Stomach (tissue), 9 donors: Measurements from ENCODE around the gene CREBZF. TPM values are rescaled to one million over a fixed set of nuclear protein-coding genes. Genes with fewer than 3 reads are reported as not detected.

Experiments
- DNase-seq, 2 donors: peaks; one replicate each; pipeline versions ENCODE4 v3.0.0 to v3.0.0-alpha.2; 2013 to 2019
- H3K27ac ChIP-seq, 5 donors: fragments of 200-600 bp in 4 of 5; sonication (generic) in 4 of 5; one replicate each; pipeline ENCODE4 v1.5.1; 2013 to 2019; ENCODE audit warnings: mild to moderate bottlenecking in 1 of 5, moderate library complexity in 1 of 5
- H3K27me3 ChIP-seq, 3 donors: fragments of 200-600 bp; sonication (generic); one replicate each; pipeline ENCODE4 v1.5.1; 2017 to 2019; ENCODE audit warnings: mixed run types in 1 of 3
- H3K36me3 ChIP-seq, 4 donors: fragments of 200-600 bp; sonication (generic); 1 replicate in 3 of 4; 2 replicates in 1 of 4; pipeline ENCODE4 v1.5.1; 2016 to 2019
- H3K4me1 ChIP-seq, 4 donors: fragments of 200-600 bp; sonication (generic); one replicate each; pipeline ENCODE4 v1.5.1; 2016 to 2019
- H3K4me3 ChIP-seq, 4 donors: fragments of 200-600 bp; sonication (generic) in 3 of 4; one replicate each; pipeline ENCODE4 v1.5.1; 2016 to 2019; ENCODE audit warnings: mild to moderate bottlenecking in 1 of 4
- H3K9me3 ChIP-seq, 4 donors: fragments of 200-600 bp; sonication (generic); one replicate each; pipeline ENCODE4 v1.5.1; 2016 to 2019
- CTCF ChIP-seq, 7 experiments: fragments of 450-650 bp in 4 of 7; fragments of 200-600 bp in 3 of 7; sonication (generic) in 3 of 7; IDR thresholded peaks; one replicate each; pipeline ENCODE4 v1.5.1; 2016 to 2019; ENCODE audit warnings: antibody characterized with exemption in 7 of 7, control low read depth in 2 of 7, mild to moderate bottlenecking in 1 of 7
- EP300 ChIP-seq: sonication (generic); formaldehyde crosslinking; IDR thresholded peaks from one replicate; pipeline ENCODE4 v1.6.1; 2017; ENCODE audit warnings: antibody characterized with exemption
- POLR2A ChIP-seq, 4 donors: fragments of 450-650 bp; IDR thresholded peaks; one replicate each; pipeline ENCODE4 v1.6.1; 2016; ENCODE audit warnings: antibody characterized with exemption in 4 of 4, control low read depth in 2 of 4, mild to moderate bottlenecking in 1 of 4, moderate library complexity in 1 of 4
- POLR2AphosphoS5 ChIP-seq, 3 donors: sonication (generic); formaldehyde crosslinking; IDR thresholded peaks; one replicate each; pipeline ENCODE4 v1.6.1; 2016; ENCODE audit warnings: antibody characterized with exemption in 3 of 3
- WGBS, 5 donors: extraction: QIAGEN DNeasy Blood & Tissue Kit in 3 of 5; methylation state at CpG; one replicate each; pipeline versions ENCODE4 v1.1.5 to v1.1.7; 2013 to 2018; 5-methylcytosine and 5-hydroxymethylcytosine counted together
- intact Hi-C: fragments of 100-400 bp; cut with DNase I; formaldehyde crosslinking; loops from one replicate; pipeline ENCODE4 v1.15.1; 2023; ENCODE audit warnings: low total_unique reads
- polyA plus RNA-seq, 3 donors: library from polyadenylated mRNA; stranded (reverse); fragments of 200-250 nt; gene quantifications; one replicate each; pipeline ENCODE4 v1.2.3, GENCODE V29; 2013
- total RNA-seq, 5 donors: library from RNA; depleted of rRNA; stranded (reverse); fragments of >200 nt; gene quantifications; one replicate each; pipeline versions ENCODE4 v1.1.0 to v1.2.3, GENCODE V29; 2014 to 2016
- donor health status: healthy with polysubstance abuse.
- donor health status: Bipolar disorder and iron deficiency.
- donor health status: healthy.

The CREBZF gene
- total and polyA plus RNA-seq, 8 donors, result 12.5 to 387 (median 77.0) TPM

- intact Hi-C loops, result no loop called here
- Histone ChIP-seq H3K4me3 (no peak overlapping the region), H3K27me3 (no peaks in the 10 kb centered on the region)
Measured at GRCh38 chr11:85709941-85710702, 45.2 kb upstream of the CREBZF start.

GRCh38 chr11:85705800-85706199, 40.9 kb upstream of the CREBZF start:
- no peak for DNase-seq
- H3K4me3 ChIP-seq, result no peak overlapping the region
- no peak overlapping the region for H3K27ac ChIP-seq
- H3K27me3 ChIP-seq, result no peaks in the 10 kb centered on the region
- no peaks in the 10 kb centered on the region for H3K4me1 ChIP-seq
- H3K36me3 ChIP-seq, result peaks cover 0 to 7% (median 0%) of the 10 kb centered on the region in 4 donors
- TF ChIP-seq CTCF (IDR thresholded peaks at IDR 0.05) (no peak), EP300 (no peak), POLR2A (IDR thresholded peaks at IDR 0.05) (no peak), POLR2AphosphoS5 (IDR thresholded peaks at IDR 0.05) (no peak)
- intact Hi-C loops, result no loop called here
- H3K9me3 ChIP-seq, result no peaks in the 10 kb centered on the region

More at GRCh38 chr11:85709941-85710702, 45.2 kb upstream of the CREBZF start:
- Histone ChIP-seq H3K9me3 (no peaks in the 10 kb centered on the region), H3K4me1 (no peaks in the 10 kb centered on the region), H3K36me3 (peaks cover 0 to 5% (median 2%) of the 10 kb centered on the region in 4 donors), H3K27ac (no peak overlapping the region)
- TF ChIP-seq POLR2AphosphoS5 (IDR thresholded peaks at IDR 0.05) (no peak), EP300 (no peak), CTCF (IDR thresholded peaks at IDR 0.05) (no peak), POLR2A (IDR thresholded peaks at IDR 0.05) (no peak)
- 80 to 95% (median 93%) methylated on average over 5 of the region's 5 CpGs for WGBS, 5 donors
- DNase-seq, result no peak

GRCh38 chr11:85704967-85705366, 40.0 kb upstream of the CREBZF start:
- Histone ChIP-seq H3K27ac (no peak overlapping the region), H3K36me3 (peaks cover 0 to 7% (median 0%) of the 10 kb centered on the region in 4 donors), H3K9me3 (no peaks in the 10 kb centered on the region), H3K4me1 (peaks cover 0 to 8% (median 0%) of the 10 kb centered on the region in 4 donors), H3K27me3 (no peaks in the 10 kb centered on the region), H3K4me3 (no peak overlapping the region)
- WGBS, 5 donors, result 96 to 100% (median 98%) methylated on average over 3 of the region's 3 CpGs
- TF ChIP-seq POLR2AphosphoS5 (IDR thresholded peaks at IDR 0.05), result no peak
- TF ChIP-seq POLR2A (IDR thresholded peaks at IDR 0.05), result no peak
- TF ChIP-seq EP300, result no peak
- no peak for TF ChIP-seq CTCF (IDR thresholded peaks at IDR 0.05)
- intact Hi-C loops, result no loop called here
- no peak for DNase-seq

GRCh38 chr11:85699957-85700741, 35.2 kb upstream of the CREBZF start:
- Histone ChIP-seq H3K27ac (peak overlapping the region in 1 of 5 donors; percentile 65), H3K4me1 (peaks cover 0 to 8% (median 0%) of the 10 kb centered on the region in 4 donors), H3K4me3 (no peak overlapping the region), H3K36me3 (peaks cover 0 to 31% (median 21%) of the 10 kb centered on the region in 4 donors), H3K27me3 (no peaks in the 10 kb centered on the region), H3K9me3 (no peaks in the 10 kb centered on the region)
- intact Hi-C loops, result no loop called here
- TF ChIP-seq POLR2AphosphoS5 (IDR thresholded peaks at IDR 0.05) (no peak), CTCF (IDR thresholded peaks at IDR 0.05) (no peak), EP300 (no peak), POLR2A (IDR thresholded peaks at IDR 0.05) (no peak)
- DNase-seq, result peak in 1 of 2 donors; percentile 19
- WGBS, 5 donors, result 30 to 39% (median 38%) methylated on average over 2 of the region's 2 CpGs
